H1 (cell line): ENCODE data around the gene COQ8A. TPM values are rescaled to one million over a fixed set of nuclear protein-coding genes. Genes with fewer than 3 reads are reported as not detected.

ENCODE experiments used
- CHD2 ChIP-seq: IDR thresholded peaks from 2 replicates; pipeline ENCODE4 v1.6.1; 2012; ENCODE audit warnings: low read length, improper control_type of control experiment
- CHD7 ChIP-seq: fragments of 300-600 bp; sonication (generic); IDR thresholded peaks from 2 replicates; pipeline ENCODE4 v1.7.1; 2012; ENCODE audit warnings: low read length, moderate library complexity, mild to moderate bottlenecking, inconsistent platforms; ENCODE audit not compliant: insufficient replicate concordance
- EP300 ChIP-seq, 2 experiments: IDR thresholded peaks; 1 replicate in 1 of 2; 2 replicates in 1 of 2; pipeline ENCODE4 v1.6.1; 2011 to 2012; ENCODE audit warnings: low read depth in 2 of 2, low read length in 2 of 2, mild to moderate bottlenecking in 2 of 2, borderline replicate concordance in 1 of 2, inconsistent platforms in 1 of 2, moderate library complexity in 1 of 2
- GTF2F1 ChIP-seq: IDR thresholded peaks from 2 replicates; pipeline ENCODE4 v1.6.1; 2012; ENCODE audit warnings: low read depth, low read length, improper control_type of control experiment, borderline replicate concordance
- HDAC6 ChIP-seq: IDR thresholded peaks from one replicate; pipeline ENCODE4 v1.7.1; 2012; ENCODE audit warnings: low read depth, mild to moderate bottlenecking, inconsistent platforms, low read length, moderate library complexity
- JUN ChIP-seq: IDR thresholded peaks from 2 replicates; pipeline ENCODE4 v1.6.1; 2011; ENCODE audit warnings: low read depth, mild to moderate bottlenecking, improper control_type of control experiment, low read length
- KDM1A ChIP-seq: fragments of 200-600, 300-600 bp; sonication (generic); IDR thresholded peaks from 2 replicates; pipeline ENCODE4 v1.7.1; 2016; ENCODE audit warnings: mild to moderate bottlenecking, low read length, borderline replicate concordance
- POLR2AphosphoS5 ChIP-seq: IDR thresholded peaks from 2 replicates; pipeline ENCODE4 v1.6.1; 2011; ENCODE audit warnings: low read depth, low read length
- POU5F1 ChIP-seq: IDR thresholded peaks from 2 replicates; pipeline ENCODE4 v1.6.1; 2011; ENCODE audit warnings: low read depth, mild to moderate bottlenecking, low read length, moderate library complexity
- SUZ12 ChIP-seq: fragments of 200-600 bp; sonication (generic); IDR thresholded peaks from 2 replicates; pipeline ENCODE4 v1.6.1; 2012; ENCODE audit warnings: mild to moderate bottlenecking, inconsistent platforms, low read length, moderate library complexity, mixed read lengths
- USF2 ChIP-seq: IDR thresholded peaks from 2 replicates; pipeline ENCODE4 v1.6.1; 2011; ENCODE audit warnings: low read length, improper control_type of control experiment
- polyA plus RNA-seq, 7 experiments: library from polyadenylated mRNA; depleted of rRNA in 3 of 7; stranded (reverse) in 5 of 7; unstranded in 2 of 7; fragments of >200 nt in 5 of 7; fragments of 200-250 nt in 2 of 7; gene quantifications; 1 replicate in 5 of 7; 2 replicates in 1 of 7; 4 replicates in 1 of 7; pipeline versions ENCODE4 v1.2.1 to v1.2.3, GENCODE V29; 2011 to 2013; ENCODE audit warnings: missing spikeins in 2 of 7, mixed read lengths in 2 of 7
- total RNA-seq: library from RNA; stranded (reverse); fragmentation: NEBNext Ultra II Directional; extraction: Animal tissue kit (Norgen Biotek cat#: 25700); gene quantifications from 2 replicates; pipeline ENCODE4 v1.2.1, GENCODE V29; 2021

The COQ8A gene
- total and polyA plus RNA-seq, 2 of the 8 experiments (the other 6 are each of a cell fraction or from before 2014, with no cell fraction given), result 28.5 to 38.9 TPM

DNA sequence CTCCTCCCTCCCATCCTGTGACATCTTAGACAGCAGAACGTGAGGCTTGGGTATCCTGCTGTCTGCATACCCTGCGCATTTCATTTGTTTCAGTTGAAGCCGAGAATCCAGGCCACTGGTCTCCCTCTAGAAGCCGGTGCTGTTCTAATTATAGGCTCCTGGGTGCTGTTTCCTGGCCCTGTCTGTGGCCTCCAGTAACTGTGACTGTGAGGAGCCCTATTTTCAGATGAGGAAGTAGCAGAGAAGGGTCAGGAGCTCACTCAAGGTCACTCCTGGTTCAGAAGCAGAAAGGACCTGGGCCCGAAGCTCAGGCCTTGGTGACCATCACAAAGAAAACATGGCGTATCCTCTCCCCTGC lies 24.0 kb downstream of the COQ8A start (continued):
- TF ChIP-seq CHD7 (no peak), POU5F1 (no peak), HDAC6 (no peak), JUN (no peak), CHD2 (no peak), EP300 (IDR thresholded peaks at IDR 0.05; ENCODE audit: borderline replicate concordance in 1 of 2, low read depth in 2 of 2, low read length in 2 of 2) (no peak), SUZ12 (no peak), USF2 (no peak), KDM1A (no peak), GTF2F1 (no peak), POLR2AphosphoS5 (no peak)
- TF ChIP-seq, all 59 proteins: peak for 0
